ENCODE results near the gene RAX.

DNA sequence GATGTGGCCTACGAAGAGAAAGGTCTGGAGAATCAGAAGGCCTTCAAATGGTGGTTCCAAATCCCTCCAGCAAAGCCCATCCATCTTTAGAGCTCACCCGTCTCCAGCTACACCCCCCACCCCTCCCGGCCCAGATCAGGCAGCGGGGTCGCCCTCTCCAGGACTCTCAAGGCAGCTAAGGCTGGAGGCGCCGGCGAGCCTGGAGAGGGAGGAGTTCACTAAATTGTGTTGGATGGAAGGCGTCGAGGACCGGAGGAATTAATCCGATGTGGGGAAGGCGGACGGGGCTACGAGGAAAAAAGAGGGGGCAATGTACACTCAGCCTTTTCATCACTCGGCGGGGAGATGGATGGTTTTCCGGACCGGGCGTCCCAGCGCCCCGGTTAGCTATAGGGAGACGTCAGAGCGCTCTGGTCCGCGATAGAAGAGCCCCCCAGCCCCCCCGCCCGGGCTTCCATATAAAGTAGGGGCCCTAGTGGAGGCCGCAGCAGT lies 53.5 kb downstream of the RAX start, which contains the start of gene GRP:
- no peak for TF ChIP-seq EP300 (IDR thresholded peaks at IDR 0.05; ENCODE audit: borderline replicate concordance in 1 of 2, low read depth in 2 of 2, low read length in 2 of 2)
- TF ChIP-seq, protein P1, sequence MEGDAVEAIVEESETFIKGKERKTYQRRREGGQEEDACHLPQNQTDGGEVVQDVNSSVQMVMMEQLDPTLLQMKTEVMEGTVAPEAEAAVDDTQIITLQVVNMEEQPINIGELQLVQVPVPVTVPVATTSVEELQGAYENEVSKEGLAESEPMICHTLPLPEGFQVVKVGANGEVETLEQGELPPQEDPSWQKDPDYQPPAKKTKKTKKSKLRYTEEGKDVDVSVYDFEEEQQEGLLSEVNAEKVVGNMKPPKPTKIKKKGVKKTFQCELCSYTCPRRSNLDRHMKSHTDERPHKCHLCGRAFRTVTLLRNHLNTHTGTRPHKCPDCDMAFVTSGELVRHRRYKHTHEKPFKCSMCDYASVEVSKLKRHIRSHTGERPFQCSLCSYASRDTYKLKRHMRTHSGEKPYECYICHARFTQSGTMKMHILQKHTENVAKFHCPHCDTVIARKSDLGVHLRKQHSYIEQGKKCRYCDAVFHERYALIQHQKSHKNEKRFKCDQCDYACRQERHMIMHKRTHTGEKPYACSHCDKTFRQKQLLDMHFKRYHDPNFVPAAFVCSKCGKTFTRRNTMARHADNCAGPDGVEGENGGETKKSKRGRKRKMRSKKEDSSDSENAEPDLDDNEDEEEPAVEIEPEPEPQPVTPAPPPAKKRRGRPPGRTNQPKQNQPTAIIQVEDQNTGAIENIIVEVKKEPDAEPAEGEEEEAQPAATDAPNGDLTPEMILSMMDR (IDR thresholded peaks at IDR 0.05; ENCODE audit: control extremely low read depth in 1 of 3, insufficient read depth in 1 of 3, low read depth in 1 of 3, low read length in 3 of 3): no peak
- TF ChIP-seq SIX5 (IDR thresholded peaks at IDR 0.05; ENCODE audit: low read depth, low read length): no peak
- TF ChIP-seq POLR2A (IDR thresholded peaks at IDR 0.05; ENCODE audit: control extremely low read depth in 1 of 2, low read depth in 2 of 2, low read length in 2 of 2): no peak
